GM23338 (cell line): ENCODE data around the gene HCN2. TPM values are rescaled to one million over a fixed set of nuclear protein-coding genes. Genes with fewer than 3 reads are reported as not detected.

Experiments
- ATAC-seq: fragments of 200-7000 bp; cut with Tn5 transposase; 3 replicates; pipeline ENCODE4 v1.9.1; 2020
- DNase-seq: peaks from one replicate; pipeline ENCODE4 v3.0.0-alpha.2; 2015; ENCODE audit warnings: low spot score
- H2AFZ ChIP-seq: fragments of 200-600 bp; sonication (generic); 2 replicates; pipeline ENCODE4 v1.8.0; 2016; ENCODE audit warnings: antibody characterized with exemption, mild to moderate bottlenecking, moderate library complexity
- H3F3A ChIP-seq: fragments of 200-600 bp; sonication (generic); replicated peaks from 2 replicates; pipeline ENCODE4 v1.8.0; 2017; ENCODE audit warnings: antibody characterized with exemption, mixed run types, low read depth
- H3K27ac ChIP-seq: fragments of 200-600 bp; sonication (generic); 2 replicates; pipeline ENCODE4 v1.6.1; 2016; ENCODE audit warnings: low read depth
- H3K27me3 ChIP-seq: fragments of 200-600 bp; sonication (generic); 2 replicates; pipeline ENCODE4 v1.8.0; 2016; ENCODE audit warnings: mild to moderate bottlenecking, mixed run types, moderate library complexity; ENCODE audit not compliant: insufficient read depth
- H3K36me3 ChIP-seq: fragments of 200-600 bp; sonication (generic); 2 replicates; pipeline ENCODE4 v1.8.0; 2016; ENCODE audit warnings: mild to moderate bottlenecking; ENCODE audit not compliant: insufficient read depth
- H3K4me1 ChIP-seq: fragments of 200-600 bp; sonication (generic); 2 replicates; pipeline ENCODE4 v1.8.0; 2016; ENCODE audit warnings: mild to moderate bottlenecking, moderate library complexity; ENCODE audit not compliant: insufficient read depth
- H3K4me2 ChIP-seq: fragments of 200-600 bp; sonication (generic); 2 replicates; pipeline ENCODE4 v1.7.1; 2017; ENCODE audit warnings: mixed run types
- H3K4me3 ChIP-seq: fragments of 200-600 bp; sonication (generic); 2 replicates; pipeline ENCODE4 v1.6.1; 2016; ENCODE audit warnings: mixed run types
- H3K79me2 ChIP-seq: fragments of 200-600 bp; sonication (generic); replicated peaks from 2 replicates; pipeline ENCODE4 v1.8.0; 2017; ENCODE audit warnings: mild to moderate bottlenecking; ENCODE audit not compliant: insufficient read depth
- H3K9me2 ChIP-seq: fragments of 200-600 bp; sonication (generic); 2 replicates; pipeline ENCODE4 v1.8.0; 2017; ENCODE audit not compliant: insufficient read depth
- H4K20me1 ChIP-seq: fragments of 200-600 bp; sonication (generic); replicated peaks from 2 replicates; pipeline ENCODE4 v1.8.0; 2017; ENCODE audit warnings: mild to moderate bottlenecking; ENCODE audit not compliant: insufficient read depth
- H3K27ac Mint-ChIP-seq: 2 replicates; pipeline ENCODE4 v1.8.0; 2020; ENCODE audit warnings: inconsistent platforms, mild to moderate bottlenecking, moderate library complexity, mixed read lengths
- H3K27me3 Mint-ChIP-seq: 3 replicates; pipeline ENCODE4 v1.8.0; 2022; ENCODE audit warnings: low read depth, mild to moderate bottlenecking, moderate library complexity, mixed read lengths, inconsistent platforms; ENCODE audit not compliant: insufficient read depth, poor library complexity
- H3K36me3 Mint-ChIP-seq: 3 replicates; pipeline ENCODE4 v1.8.0; 2021; ENCODE audit warnings: low read depth, mild to moderate bottlenecking, inconsistent platforms, moderate library complexity, mixed read lengths
- H3K4me1 Mint-ChIP-seq: 3 replicates; pipeline ENCODE4 v1.8.0; 2020; ENCODE audit warnings: mild to moderate bottlenecking, inconsistent platforms, mixed read lengths
- H3K4me3 Mint-ChIP-seq: 3 replicates; pipeline ENCODE4 v1.8.0; 2021; ENCODE audit warnings: moderate library complexity, mild to moderate bottlenecking, inconsistent platforms, mixed read lengths
- H3K9me3 Mint-ChIP-seq: 3 replicates; pipeline ENCODE4 v1.8.0; 2020; ENCODE audit warnings: moderate library complexity, mild to moderate bottlenecking, inconsistent platforms, mixed read lengths
- ETS1 ChIP-seq: IDR thresholded peaks from 2 replicates; pipeline ENCODE4 v1.6.1; 2016; ENCODE audit warnings: antibody characterized with exemption
- EZH2 ChIP-seq: fragments of 200-600 bp; sonication (generic); IDR thresholded peaks from one replicate; pipeline ENCODE4 v1.8.0; 2017; ENCODE audit warnings: antibody characterized with exemption, mild to moderate bottlenecking, low read depth; ENCODE audit not compliant: unreplicated experiment
- EZH2phosphoT487 ChIP-seq: fragments of 200-600 bp; sonication (generic); IDR thresholded peaks from one replicate; pipeline ENCODE4 v1.8.1; 2018; ENCODE audit warnings: antibody characterized with exemption; ENCODE audit not compliant: unreplicated experiment
- JUNB ChIP-seq: IDR thresholded peaks from one replicate; pipeline ENCODE4 v1.6.1; 2016; ENCODE audit warnings: antibody characterized with exemption; ENCODE audit not compliant: unreplicated experiment
- NANOG ChIP-seq: IDR thresholded peaks from 2 replicates; pipeline ENCODE4 v1.6.1; 2016; ENCODE audit warnings: antibody characterized with exemption, borderline replicate concordance
- REST ChIP-seq: IDR thresholded peaks from one replicate; pipeline ENCODE4 v1.6.1; 2018; ENCODE audit warnings: antibody characterized with exemption; ENCODE audit not compliant: unreplicated experiment
- STAT1 ChIP-seq: IDR thresholded peaks from one replicate; pipeline ENCODE4 v1.6.1; 2016; ENCODE audit warnings: antibody characterized with exemption; ENCODE audit not compliant: unreplicated experiment
- ZNF114 ChIP-seq: fragments of 250-450 bp; sonication (Bioruptor Pico); IDR thresholded peaks from 2 replicates; pipeline ENCODE4 v1.5.0; 2020; ENCODE audit warnings: mild to moderate bottlenecking, moderate library complexity
- ZNF462 ChIP-seq: fragments of 250-450 bp; sonication (Bioruptor Pico); IDR thresholded peaks from 2 replicates; pipeline ENCODE4 v1.5.0; 2020; ENCODE audit warnings: mild to moderate bottlenecking, moderate library complexity
- polyA plus RNA-seq: library from polyadenylated mRNA; unstranded; fragments of >200 nt; fragmentation: Nextera tagmentation; extraction: Ambion mirVana; gene quantifications from 2 replicates; pipeline ENCODE4 v1.2.1, GENCODE V29; 2016
- total RNA-seq: library from RNA; depleted of rRNA; stranded (reverse); fragments of >200 nt; shearing (Covaris generic); gene quantifications from 2 replicates; pipeline ENCODE4 v1.2.3, GENCODE V29; 2014

HCN2 gene
- total and polyA plus RNA-seq, 2 experiments from 2014 or later = 0.06 to 2.9 TPM

- Mint-ChIP-seq H3K27me3 (peaks cover 25% of the 10 kb centered on the region), H3K4me3 (no peak overlapping the region), H3K36me3 (no peaks in the 10 kb centered on the region), H3K9me3 (peaks cover 10% of the 10 kb centered on the region), H3K4me1 (no peaks in the 10 kb centered on the region), H3K27ac (no peak overlapping the region)
- ATAC-seq (no peak), DNase-seq (no peak)
- no peak overlapping the region for H3K4me3 ChIP-seq
- peaks cover 15% of the 10 kb centered on the region for H3K27me3 ChIP-seq
- no peaks in the 10 kb centered on the region for H3K9me2 ChIP-seq
- no peak overlapping the region for H3K27ac ChIP-seq
- no peaks in the 10 kb centered on the region for H3K79me2 ChIP-seq
- TF ChIP-seq STAT1 (no peak), EZH2 (no peak), ZNF114 (CRISPR knock-in tag) (no peak)
- H2AFZ ChIP-seq = no peak overlapping the region
- H4K20me1 ChIP-seq = peaks cover 4% of the 10 kb centered on the region; the same call in 1 of the 2 replicates
- no peaks in the 10 kb centered on the region for H3K4me1 ChIP-seq
- H3K4me2 ChIP-seq = no peak overlapping the region
- H3F3A ChIP-seq = no peaks in the 10 kb centered on the region; the same call in 1 of the 2 replicates
- no peaks in the 10 kb centered on the region for H3K36me3 ChIP-seq
These were observed 5.9 kb downstream of the HCN2 start for GRCh38 chr19:595326-596262.

GRCh38 chr19:596263-596655 lies 6.6 kb downstream of the HCN2 start:
- Histone ChIP-seq H2AFZ (no peak overlapping the region), H3K79me2 (no peaks in the 10 kb centered on the region), H3K4me3 (no peak overlapping the region), H3F3A (no peaks in the 10 kb centered on the region), H3K27ac (no peak overlapping the region), H3K4me1 (no peaks in the 10 kb centered on the region), H4K20me1 (peaks cover 4% of the 10 kb centered on the region; the same call in 1 of the 2 replicates), H3K9me2 (no peaks in the 10 kb centered on the region), H3K36me3 (no peaks in the 10 kb centered on the region), H3K27me3 (peaks cover 9% of the 10 kb centered on the region), H3K4me2 (no peak overlapping the region)
- Mint-ChIP-seq H3K9me3 (peaks cover 17% of the 10 kb centered on the region), H3K36me3 (peaks cover 1% of the 10 kb centered on the region; the same call in 2 of the 3 replicates), H3K27ac (no peak overlapping the region), H3K4me3 (no peak overlapping the region), H3K4me1 (no peaks in the 10 kb centered on the region), H3K27me3 (peaks cover 22% of the 10 kb centered on the region)
- ATAC-seq (no peak), DNase-seq (no peak)
- no peak for TF ChIP-seq ZNF462 (CRISPR knock-in tag)
- no peak for TF ChIP-seq REST
- no peak for TF ChIP-seq EZH2
- no peak for TF ChIP-seq NANOG
- no peak for TF ChIP-seq JUNB
- no peak for TF ChIP-seq ETS1
- TF ChIP-seq STAT1 = no peak
- TF ChIP-seq EZH2phosphoT487 = no peak
